IMR-90 (cell line): ENCODE data around the gene KIF13A. TPM values are rescaled to one million over a fixed set of nuclear protein-coding genes. Genes with fewer than 3 reads are reported as not detected.

ENCODE experiments used
- ATAC-seq: fragments of 200-7000 bp; cut with Tn5 transposase; 2 replicates; pipeline ENCODE4 v1.9.1; 2020; ENCODE audit warnings: low read depth, mild to moderate bottlenecking, moderate library complexity
- BruUV-seq: library from RNA; stranded (reverse); fragments of 400-500 nt; replicated peaks from 2 replicates; lab custom pipeline; 2021; lab: Mats Ljungman, UMichigan
- CTCF ChIA-PET: fragments of 300-600 bp; formaldehyde crosslinking; extraction: SDS; loops from one replicate; lab custom pipeline; 2021; ENCODE audit warnings: antibody characterized with exemption; lab: Yijun Ruan, JAX
- POLR2A ChIA-PET: fragments of 300-600 bp; sonication (Branson Sonifier 250); formaldehyde crosslinking; loops from one replicate; lab custom pipeline; 2022; ENCODE audit warnings: antibody characterized with exemption; ENCODE audit not compliant: unreplicated experiment; lab: Charles Lee
- DNase-seq: peaks from one replicate; pipeline ENCODE4 v3.0.0; 2013
- H2AFZ ChIP-seq: replicated peaks from 2 replicates; pipeline ENCODE3; 2013; ENCODE audit warnings: low read length, mild to moderate bottlenecking; ENCODE audit not compliant: poor library complexity
- H2AK5ac ChIP-seq: 2 replicates; pipeline ENCODE4 v1.6.1; 2013; ENCODE audit warnings: low read depth, low read length, inconsistent platforms
- H2AK9ac ChIP-seq: replicated peaks from 2 replicates; pipeline ENCODE3; 2013; ENCODE audit warnings: mild to moderate bottlenecking, low read depth, low read length, moderate library complexity; ENCODE audit not compliant: poor library complexity
- H2BK120ac ChIP-seq: 2 replicates; pipeline ENCODE4 v1.6.1; 2013; ENCODE audit warnings: low read depth, low read length, inconsistent platforms
- H2BK15ac ChIP-seq: 3 replicates; pipeline ENCODE4 v1.6.1; 2013; ENCODE audit warnings: low read depth, low read length, inconsistent platforms
- H2BK20ac ChIP-seq: 2 replicates; pipeline ENCODE4 v1.6.1; 2013; ENCODE audit warnings: low read depth, mild to moderate bottlenecking, inconsistent platforms, low read length, moderate library complexity
- H2BK5ac ChIP-seq: 2 replicates; pipeline ENCODE4 v1.6.1; 2013; ENCODE audit warnings: mild to moderate bottlenecking, low read depth, low read length, inconsistent platforms; ENCODE audit not compliant: poor library complexity, severe bottlenecking
- H3K14ac ChIP-seq: replicated peaks from 2 replicates; pipeline ENCODE4 v1.6.1; 2013; ENCODE audit warnings: low read depth, low read length, inconsistent platforms
- H3K18ac ChIP-seq: 2 replicates; pipeline ENCODE4 v1.6.1; 2013; ENCODE audit warnings: low read depth, low read length, control low read depth
- H3K23ac ChIP-seq: 2 replicates; pipeline ENCODE4 v1.6.1; 2013; ENCODE audit warnings: low read depth, low read length, inconsistent platforms
- H3K27ac ChIP-seq: 2 replicates; pipeline ENCODE4 v1.5.1; 2013; ENCODE audit warnings: mild to moderate bottlenecking, control low read depth, low read length; ENCODE audit not compliant: insufficient read depth
- H3K27me3 ChIP-seq: 2 replicates; pipeline ENCODE4 v1.6.1; 2013; ENCODE audit warnings: low read length; ENCODE audit not compliant: control insufficient read depth, insufficient read depth
- H3K36me3 ChIP-seq: 2 replicates; pipeline ENCODE4 v1.6.1; 2013; ENCODE audit warnings: low read length, mixed read lengths; ENCODE audit not compliant: control insufficient read depth, insufficient read depth
- H3K4ac ChIP-seq: 2 replicates; pipeline ENCODE4 v1.6.1; 2013; ENCODE audit warnings: low read depth, low read length, inconsistent platforms
- H3K4me1 ChIP-seq: 2 replicates; pipeline ENCODE4 v1.6.1; 2013; ENCODE audit warnings: low read length, mixed read lengths; ENCODE audit not compliant: control insufficient read depth, insufficient read depth
- H3K4me2 ChIP-seq: 2 replicates; pipeline ENCODE4 v1.6.1; 2013; ENCODE audit warnings: low read depth, mild to moderate bottlenecking, control low read depth, low read length, moderate library complexity
- H3K4me3 ChIP-seq: 2 replicates; pipeline ENCODE4 v1.5.1; 2013; ENCODE audit warnings: low read depth, mild to moderate bottlenecking, control low read depth, low read length, moderate library complexity; ENCODE audit not compliant: insufficient read depth
- H3K56ac ChIP-seq: 2 replicates; pipeline ENCODE4 v1.6.1; 2013; ENCODE audit warnings: low read length, inconsistent platforms; ENCODE audit not compliant: insufficient read depth; ENCODE audit errors: extremely low read depth
- H3K79me1 ChIP-seq, 2 experiments: 2 replicates each; pipeline ENCODE4 v1.6.1; 2013; ENCODE audit warnings: low read length in 2 of 2, inconsistent platforms in 1 of 2, low read depth in 1 of 2
- H3K9ac ChIP-seq: 2 replicates; pipeline ENCODE4 v1.6.1; 2013; ENCODE audit warnings: low read depth, low read length, control low read depth
- H3K9me1 ChIP-seq: 2 replicates; pipeline ENCODE4 v1.6.1; 2013; ENCODE audit warnings: low read length, inconsistent platforms; ENCODE audit not compliant: insufficient read depth
- H3K9me3 ChIP-seq: 2 replicates; pipeline ENCODE4 v1.6.1; 2013; ENCODE audit warnings: low read length; ENCODE audit not compliant: control insufficient read depth, insufficient read depth
- H4K20me1 ChIP-seq: 2 replicates; pipeline ENCODE4 v1.6.1; 2013; ENCODE audit warnings: low read length, inconsistent platforms; ENCODE audit not compliant: insufficient read depth
- H4K5ac ChIP-seq: 2 replicates; pipeline ENCODE4 v1.6.1; 2013; ENCODE audit warnings: mild to moderate bottlenecking, low read depth, low read length, control low read depth
- H4K8ac ChIP-seq, 2 experiments: 2 replicates each; pipeline ENCODE4 v1.6.1; 2013; ENCODE audit warnings: low read depth in 2 of 2, low read length in 2 of 2, control low read depth in 1 of 2, inconsistent platforms in 1 of 2
- H4K91ac ChIP-seq: 2 replicates; pipeline ENCODE4 v1.6.1; 2013; ENCODE audit warnings: low read depth, low read length, inconsistent platforms; ENCODE audit not compliant: insufficient read depth
- POLR2A ChIP-seq: IDR thresholded peaks from 2 replicates; pipeline ENCODE4 v1.6.1; 2012; ENCODE audit warnings: mild to moderate bottlenecking, low read depth, low read length
- RAD21 ChIP-seq: IDR thresholded peaks from 2 replicates; pipeline ENCODE4 v1.6.1; 2012; ENCODE audit warnings: low read length, improper control_type of control experiment
- RFX5 ChIP-seq: IDR thresholded peaks from 2 replicates; pipeline ENCODE4 v1.8.0; 2012; ENCODE audit warnings: low read depth, mild to moderate bottlenecking, low read length, moderate library complexity
- SMC3 ChIP-seq: fragments of 150-350 bp; IDR thresholded peaks from 2 replicates; pipeline ENCODE4 v1.6.1; 2016; ENCODE audit warnings: low read depth, mild to moderate bottlenecking, antibody characterized with exemption, low read length, moderate library complexity
- WGBS, 2 experiments: methylation state at CpG; one replicate each; pipeline versions ENCODE4 v1.1.5 to v1.1.7; 2013; ENCODE audit warnings: missing lambda C conversion rate in 2 of 2; ENCODE audit not compliant: insufficient read length in 1 of 2; ENCODE audit errors: extremely low coverage in 2 of 2; 5-methylcytosine and 5-hydroxymethylcytosine counted together
- dilution Hi-C: fragments of 300-500 bp; cut with HindIII; formaldehyde crosslinking; loops from one replicate; pipeline ENCODE4 v1.14.3; 2018; ENCODE audit warnings: low sequenced_read_pairs; ENCODE audit not compliant: unreplicated experiment
- in situ Hi-C: fragments of 300-500 bp; cut with MboI; formaldehyde crosslinking; loops from 3 replicates; pipeline ENCODE4 v1.14.3; 2019; ENCODE audit warnings: low sequenced_read_pairs, inconsistent platforms, mixed read lengths
- intact Hi-C: fragments of 100-400 bp; cut with micrococcal nuclease; formaldehyde crosslinking; loops from 2 replicates; pipeline ENCODE4 v1.10.0; 2022
- polyA plus RNA-seq, 3 experiments: library from polyadenylated mRNA; depleted of rRNA; stranded (reverse); fragments of >200 nt; gene quantifications; 2 replicates each; pipeline ENCODE4 v1.2.3, GENCODE V29; 2012; ENCODE audit warnings: low replicate concordance in 1 of 3
- total RNA-seq: library from RNA; depleted of rRNA; stranded (reverse); fragments of >200 nt; gene quantifications from 2 replicates; pipeline ENCODE4 v1.2.3, GENCODE V29; 2012

Gene KIF13A
- total and polyA plus RNA-seq, 2 of the 4 experiments (the other 2 are of a cell fraction) = 23.3 to 51.8 TPM

- DNase-seq = no peak
These were observed 175.1 kb downstream of the KIF13A start for GRCh38 chr6:17812311-17812710.

More at GRCh38 chr6:17812311-17812710, 175.1 kb downstream of the KIF13A start:
- Histone ChIP-seq H3K14ac (no peak overlapping the region), H3K18ac (no peak overlapping the region), H2AK5ac (no peak overlapping the region), H2AFZ (no peak overlapping the region), H3K27me3 (no peaks in the 10 kb centered on the region), H3K4me3 (no peak overlapping the region), H4K20me1 (no peaks in the 10 kb centered on the region), H4K8ac (no peak overlapping the region), H3K27ac (no peak overlapping the region), H3K4ac (no peak overlapping the region), H3K4me2 (no peak overlapping the region), H3K36me3 (peaks cover 17% of the 10 kb centered on the region), H3K79me1 (peaks cover 5 to 7% of the 10 kb centered on the region in 2 experiments; a peak in 2 of 4 replicates), H2BK5ac (no peak overlapping the region), H2AK9ac (no peak overlapping the region), H3K4me1 (peaks cover 9% of the 10 kb centered on the region), H3K9me3 (no peaks in the 10 kb centered on the region), H3K56ac (no peak overlapping the region), H3K23ac (no peak overlapping the region), H4K91ac (no peak overlapping the region), H4K5ac (no peak overlapping the region), H2BK20ac (no peak overlapping the region), H3K9ac (no peak overlapping the region), H2BK15ac (no peak overlapping the region), H2BK120ac (no peak overlapping the region), H3K9me1 (0 out of 2 replicates have a peak, but pooled peaks cover 2% of the 10 kb centered on the region)
- ChIA-PET POLR2A (interaction anchor here (0.7 kb wide), 1 partner anchor 238 kb away, joined by 6 read pairs; no protein-coding TSS in a partner anchor), CTCF (no interaction called here)
- dilution Hi-C loops (no loop called here), in situ Hi-C loops (no loop called here), intact Hi-C loops (no loop called here)
- TF ChIP-seq SMC3 = no peak
- TF ChIP-seq RFX5 = no peak
- no peak for TF ChIP-seq POLR2A
- TF ChIP-seq RAD21 = no peak
- BruUV-seq = no TSS peak
- ATAC-seq = no peak
- 83% methylated on average over 5 of the region's 8 CpGs; no CpG with 5 or more reads in 1 of the 2 experiments for WGBS, 2 experiments
